ENCODE results near the gene ILKAP. TPM values are rescaled to one million over a fixed set of nuclear protein-coding genes. Genes with fewer than 3 reads are reported as not detected.

ILKAP gene
- polyA plus RNA-seq, 3 donors, result 23.2 to 44.2 (median 29.3) TPM

GRCh38 chr2:238173692-238174091, 29.8 kb downstream of the ILKAP start:
- Histone ChIP-seq H3K4me2 (replicated peaks; ENCODE audit: extremely low read depth, low read length, poor library complexity, severe bottlenecking) (no peak overlapping the region), H3K9ac (ENCODE audit: insufficient read depth, low read length, poor library complexity, severe bottlenecking) (no peak overlapping the region), H3K4me3 (replicated peaks in 1 of 3; ENCODE audit: low read depth in 2 of 3, low read length in 3 of 3) (no peak overlapping the region), H4K20me1 (ENCODE audit: insufficient read depth, low read length) (no peaks in the 10 kb centered on the region), H3K79me2 (ENCODE audit: insufficient read depth, low read length) (no peaks in the 10 kb centered on the region), H3K27me3 (ENCODE audit: control insufficient read depth in 2 of 2, insufficient read depth in 2 of 2, low read length in 2 of 2) (no peaks in the 10 kb centered on the region), H2AFZ (ENCODE audit: insufficient read depth, low read depth, low read length, poor library complexity, severe bottlenecking) (no peak overlapping the region), H3K36me3 (replicated peaks in 1 of 2; ENCODE audit: control insufficient read depth in 1 of 2, insufficient read depth in 2 of 2, low read length in 2 of 2) (peaks cover 87 to 98% of the 10 kb centered on the region in 2 donors), H3K9me3 (replicated peaks in 1 of 2; ENCODE audit: control insufficient read depth in 1 of 2, insufficient read depth in 1 of 2, low read length in 2 of 2) (no peaks in the 10 kb centered on the region), H3K27ac (ENCODE audit: low read depth in 1 of 2, low read length in 2 of 2) (no peak overlapping the region), H3K4me1 (ENCODE audit: control insufficient read depth in 1 of 2, insufficient read depth in 2 of 2, low read length in 2 of 2) (no peaks in the 10 kb centered on the region)
- Mint-ChIP-seq H3K9me3 (no peaks in the 10 kb centered on the region), H3K4me1 (peaks cover 7% of the 10 kb centered on the region), H3K4me3 (no peak overlapping the region), H3K36me3 (peaks cover 84 to 95% of the 10 kb centered on the region in 2 donors), H3K27me3 (ENCODE audit: low read depth in 3 of 3) (peaks cover 0 to 3% (median 1%) of the 10 kb centered on the region in 3 donors), H3K27ac (no peak overlapping the region)
- no CpG with 5 or more reads among the region's 2 CpGs for WGBS (ENCODE audit: insufficient coverage)
- TF ChIP-seq CTCF (IDR thresholded peaks at IDR 0.05), result no peak
- no peak for DNase-seq
- intact Hi-C loops (cut with micrococcal nuclease), result no loop called here

- Mint-ChIP-seq H3K4me3 (no peak overlapping the region), H3K9me3 (no peaks in the 10 kb centered on the region), H3K4me1 (peaks cover 7% of the 10 kb centered on the region), H3K27me3 (ENCODE audit: low read depth in 3 of 3) (peaks cover 0 to 3% (median 1%) of the 10 kb centered on the region in 3 donors), H3K27ac (peak overlapping the region in 4 of 7 donors; percentile 3 to 74 (median 34)), H3K36me3 (peaks cover 85 to 95% of the 10 kb centered on the region in 2 donors)
- no peaks in the 10 kb centered on the region for H4K20me1 ChIP-seq (ENCODE audit: insufficient read depth, low read length)
- TF ChIP-seq CTCF (IDR thresholded peaks at IDR 0.05), result no peak
- H3K4me1 ChIP-seq (ENCODE audit: control insufficient read depth in 1 of 2, insufficient read depth in 2 of 2, low read length in 2 of 2), result no peaks in the 10 kb centered on the region
- WGBS (ENCODE audit: insufficient coverage), result 96% methylated on average over 10 of the region's 14 CpGs
- peaks cover 80 to 97% of the 10 kb centered on the region in 2 donors for H3K36me3 ChIP-seq (replicated peaks in 1 of 2; ENCODE audit: control insufficient read depth in 1 of 2, insufficient read depth in 2 of 2, low read length in 2 of 2)
- H3K27ac ChIP-seq (ENCODE audit: low read depth in 1 of 2, low read length in 2 of 2), result no peak overlapping the region
- no peak for DNase-seq
- H3K9me3 ChIP-seq (replicated peaks in 1 of 2; ENCODE audit: control insufficient read depth in 1 of 2, insufficient read depth in 1 of 2, low read length in 2 of 2), result no peaks in the 10 kb centered on the region
- no peaks in the 10 kb centered on the region for H3K79me2 ChIP-seq (ENCODE audit: insufficient read depth, low read length)
- intact Hi-C loops (cut with micrococcal nuclease), result no loop called here
- no peaks in the 10 kb centered on the region for H3K27me3 ChIP-seq (ENCODE audit: control insufficient read depth in 2 of 2, insufficient read depth in 2 of 2, low read length in 2 of 2)
- H3K4me3 ChIP-seq (replicated peaks in 1 of 3; ENCODE audit: low read depth in 2 of 3, low read length in 3 of 3), result no peak overlapping the region
- H2AFZ ChIP-seq (ENCODE audit: insufficient read depth, low read depth, low read length, poor library complexity, severe bottlenecking), result no peak overlapping the region
- no peak overlapping the region for H3K4me2 ChIP-seq (replicated peaks; ENCODE audit: extremely low read depth, low read length, poor library complexity, severe bottlenecking)
- H3K9ac ChIP-seq (ENCODE audit: insufficient read depth, low read length, poor library complexity, severe bottlenecking), result no peak overlapping the region
Measured at GRCh38 chr2:238172439-238172838, 31.1 kb downstream of the ILKAP start.

All from CD14-positive monocyte (primary cell).